NCI-H1417 treated with DMSO at 0.1 percent for 48 hours (cell line): Measurements from ENCODE around the gene RXFP2.

Experiments
- DNase-seq: peaks from one replicate; lab custom pipeline; 2025; lab: John Stamatoyannopoulos, UW

RXFP2 gene

DNA sequence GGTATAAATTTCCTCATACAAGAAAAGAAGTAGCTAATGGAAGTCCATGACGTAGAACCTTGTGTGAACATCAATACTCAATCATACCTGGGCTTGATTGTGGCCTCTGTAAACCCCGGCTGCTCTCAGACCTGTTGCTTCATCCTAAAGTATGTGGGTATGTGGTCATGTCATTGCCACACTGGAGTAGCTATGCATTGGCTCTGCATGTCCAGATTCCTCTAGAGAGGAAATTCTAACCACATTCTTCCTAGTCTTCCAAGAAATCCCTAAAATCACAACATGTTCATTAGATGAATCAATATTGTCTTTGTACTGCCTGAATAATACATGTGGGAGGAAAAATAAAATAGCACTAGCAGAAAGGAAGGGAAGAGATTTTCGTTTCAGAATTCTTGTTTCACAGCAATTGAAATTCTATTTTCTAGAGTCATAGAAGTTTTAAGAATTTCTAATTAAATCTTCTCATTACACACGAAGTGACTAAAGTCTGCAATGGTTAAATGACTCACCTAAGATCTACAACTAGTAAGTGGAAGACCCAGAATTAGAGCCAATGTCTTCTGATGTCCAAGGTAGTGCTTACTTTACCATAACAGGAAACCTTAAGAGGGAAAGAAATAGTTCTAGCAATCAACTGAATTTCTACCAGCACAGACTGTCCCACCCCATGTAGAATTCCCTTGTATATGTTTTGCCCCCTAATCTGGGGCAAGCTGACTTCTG lies 28.0 kb downstream of the RXFP2 start:
- DNase-seq, result no peak

DNA sequence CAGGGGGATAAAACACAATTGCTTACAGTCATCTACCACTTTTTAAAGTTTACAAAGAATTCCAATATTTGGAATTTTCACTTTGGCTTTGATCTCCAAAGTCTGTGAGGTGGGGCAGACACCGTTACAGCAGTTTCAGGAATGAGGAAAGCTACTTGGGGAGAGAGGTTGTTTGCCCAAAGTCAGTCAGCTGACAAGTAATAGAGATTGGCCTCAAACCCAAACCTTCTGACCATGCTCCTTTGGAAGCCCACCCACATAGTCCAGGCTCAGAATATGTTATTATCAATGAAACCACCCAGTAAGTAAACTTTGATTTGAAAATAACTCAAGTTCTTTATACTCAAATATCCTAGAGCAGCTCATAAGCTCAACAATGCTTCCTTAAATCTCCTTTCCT lies 29.0 kb downstream of the RXFP2 start:
- DNase-seq, result no peak

DNA sequence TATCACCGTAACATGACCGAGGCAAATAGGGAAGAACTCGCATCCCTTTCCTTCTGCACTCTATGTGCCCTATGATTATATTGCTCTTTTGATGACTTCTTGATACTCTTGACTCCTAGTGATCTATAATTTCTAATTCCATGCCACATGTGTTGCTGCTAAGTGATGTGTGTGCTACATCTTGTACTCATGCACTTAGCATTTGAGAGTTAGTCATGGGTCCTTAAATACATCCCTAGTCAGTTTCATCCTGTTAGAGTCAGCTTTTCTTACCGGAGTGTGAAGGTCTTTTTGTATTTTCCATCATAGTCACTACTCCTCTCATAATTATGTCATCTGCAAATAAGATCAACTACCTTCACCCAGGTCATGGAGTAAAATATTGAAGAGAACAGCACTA lies 30.2 kb downstream of the RXFP2 start:
- no peak for DNase-seq

DNA sequence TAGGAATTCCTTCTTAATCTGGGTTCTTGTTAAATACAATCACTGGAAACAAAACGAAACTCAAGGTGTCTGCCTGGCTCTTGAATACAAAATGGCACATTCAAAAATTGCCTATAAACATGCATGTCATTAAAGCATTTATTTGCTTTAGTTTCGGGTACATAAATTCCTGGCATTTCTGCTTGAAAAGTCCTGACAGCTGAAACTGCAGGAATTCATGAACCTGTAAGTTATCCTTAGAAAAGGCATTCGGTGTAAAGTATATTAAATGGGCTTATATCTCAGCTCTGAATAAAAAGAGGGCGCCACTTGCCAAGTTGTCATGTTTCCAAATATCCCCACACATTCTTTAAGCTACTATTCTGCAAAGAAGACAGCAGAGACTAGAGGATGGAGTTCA lies 32.9 kb downstream of the RXFP2 start:
- no peak for DNase-seq

DNA sequence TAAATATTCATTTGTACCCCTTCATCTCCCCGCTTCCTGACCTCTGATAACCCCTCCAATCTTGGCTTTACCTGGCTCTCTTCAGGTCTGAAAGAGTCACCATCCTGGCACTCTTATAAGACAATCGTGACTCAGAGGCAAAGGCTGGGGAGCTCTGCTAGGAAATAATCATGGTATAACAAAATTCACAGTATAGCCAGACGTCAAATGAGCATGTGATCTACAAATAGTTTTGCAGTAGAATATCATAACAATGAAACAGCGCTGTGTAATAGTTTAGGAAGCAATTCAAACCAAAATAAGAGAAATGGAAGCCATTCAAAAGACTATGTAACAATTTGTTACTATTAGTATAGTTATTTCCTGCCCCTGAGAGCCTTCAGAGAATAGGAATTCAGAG lies 34.2 kb downstream of the RXFP2 start:
- DNase-seq, result no peak

DNA sequence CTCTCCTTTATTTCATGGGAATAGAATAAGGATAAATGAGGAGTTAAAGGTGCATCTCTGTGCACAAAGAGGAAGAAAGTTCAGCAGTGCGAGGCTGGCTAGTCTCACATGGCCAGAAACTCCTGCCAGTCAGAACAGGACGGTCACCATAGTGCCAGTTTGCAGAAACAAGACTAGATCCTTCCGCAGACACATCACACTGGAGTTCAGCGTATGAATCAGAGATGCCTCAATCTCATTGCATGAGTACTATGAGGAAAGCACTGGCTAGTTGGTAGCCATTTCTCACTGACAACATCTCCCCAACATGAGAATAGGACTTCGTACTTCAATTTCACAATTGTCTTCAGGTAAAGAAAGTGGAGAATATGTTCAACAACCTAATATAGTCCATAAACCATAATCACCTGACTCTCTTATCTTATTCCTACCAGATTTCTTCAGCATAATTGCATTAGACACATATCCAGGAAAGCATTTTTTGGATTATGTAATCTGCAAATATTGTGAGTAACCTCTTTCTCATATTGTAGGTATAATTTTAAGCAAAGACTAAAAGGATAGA lies 34.9 kb downstream of the RXFP2 start:
- no peak for DNase-seq

DNA sequence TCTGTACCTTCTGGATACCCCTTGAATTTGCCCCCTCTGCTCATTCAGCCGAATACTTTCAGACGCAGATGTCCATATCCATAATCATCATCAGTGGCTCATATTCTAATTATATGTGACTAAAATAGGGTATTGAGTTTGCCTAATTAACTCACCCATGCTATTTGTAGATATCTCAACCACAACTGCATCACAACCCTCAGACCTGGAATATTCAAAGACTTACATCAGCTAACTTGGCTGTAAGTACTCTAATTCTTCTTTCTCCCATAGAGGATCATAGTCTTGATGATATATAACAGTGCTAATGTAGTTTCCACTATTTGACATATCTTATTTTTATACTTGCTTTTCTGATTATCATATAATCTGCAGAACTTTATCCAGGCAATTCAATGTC lies 35.8 kb downstream of the RXFP2 start:
- no peak for DNase-seq

DNA sequence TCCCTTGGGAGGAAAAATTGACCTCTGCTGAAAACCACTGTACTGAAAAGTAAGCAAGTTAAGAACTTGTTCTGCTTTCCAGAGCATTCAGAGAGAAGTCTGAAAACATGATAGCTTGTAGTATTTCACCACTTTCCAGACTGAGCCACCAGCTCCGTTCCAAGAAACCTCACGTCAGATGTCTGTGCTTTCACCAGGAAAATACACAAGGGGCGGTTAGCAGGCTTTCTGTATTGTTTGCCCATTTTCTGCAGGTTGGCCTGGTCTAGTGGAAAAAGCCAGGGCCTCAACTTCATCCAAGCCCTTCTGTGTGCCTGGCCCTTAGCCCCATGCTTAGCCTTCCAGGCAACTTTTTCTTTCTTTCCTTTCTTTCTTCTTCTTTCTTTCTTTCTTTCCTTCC lies 36.4 kb downstream of the RXFP2 start:
- DNase-seq, result no peak

DNA sequence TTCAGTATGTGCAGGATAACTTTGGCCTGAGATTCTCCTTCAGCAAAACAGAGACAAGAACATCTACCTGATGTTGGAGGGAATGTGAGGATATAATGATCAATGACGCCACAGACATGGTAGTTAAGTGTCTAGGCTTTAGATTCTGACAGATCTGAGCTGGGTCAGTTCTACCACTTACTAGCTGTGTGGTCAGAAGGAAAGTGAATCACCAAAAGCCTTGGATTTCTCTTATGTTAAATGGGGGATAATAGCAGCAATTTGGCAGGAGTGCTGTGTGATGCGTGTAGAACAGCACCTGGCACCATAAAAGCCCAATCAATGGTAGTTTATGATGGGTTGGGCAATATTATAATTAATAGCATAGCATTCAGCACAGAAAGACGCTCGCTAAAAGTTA lies 41.7 kb downstream of the RXFP2 start:
- no peak for DNase-seq

DNA sequence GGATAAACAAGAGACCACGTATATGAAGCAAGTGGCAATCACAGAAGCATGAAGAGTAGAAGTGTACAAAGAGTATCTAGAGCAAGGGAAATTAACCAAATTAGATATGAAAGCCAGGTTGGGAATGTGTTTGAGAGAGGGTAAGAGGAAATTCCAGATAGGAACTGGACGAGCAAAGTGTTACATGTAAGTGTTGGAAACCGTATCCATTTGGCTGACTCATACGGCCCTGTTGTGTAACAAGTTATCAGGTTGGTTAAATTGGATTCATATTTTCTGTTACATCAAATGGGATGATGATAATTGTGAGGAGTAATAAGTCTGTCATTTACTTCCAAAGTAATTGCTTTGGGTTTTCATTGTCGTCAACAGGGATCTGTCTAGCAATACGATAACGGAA lies 46.7 kb downstream of the RXFP2 start:
- DNase-seq, result no peak

DNA sequence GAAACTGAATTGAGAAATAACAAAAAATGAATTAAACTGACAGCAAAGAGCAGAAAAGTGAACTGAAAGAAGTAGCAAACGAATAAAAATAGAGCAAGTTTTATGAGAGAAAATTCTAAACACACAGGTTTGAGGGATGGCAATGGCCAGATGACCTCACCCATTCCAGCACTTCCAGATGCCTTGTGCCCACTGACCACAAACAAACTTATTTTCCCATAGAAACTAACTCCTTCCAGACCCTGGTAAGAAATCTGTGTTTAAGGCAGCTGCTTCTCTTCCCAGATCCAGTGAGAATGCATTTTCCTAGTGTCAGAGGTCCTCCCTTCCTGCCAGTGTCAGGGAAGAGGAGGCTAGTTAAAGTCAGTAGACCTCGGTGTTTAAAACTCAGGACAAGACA lies 51.7 kb downstream of the RXFP2 start:
- DNase-seq, result no peak

DNA sequence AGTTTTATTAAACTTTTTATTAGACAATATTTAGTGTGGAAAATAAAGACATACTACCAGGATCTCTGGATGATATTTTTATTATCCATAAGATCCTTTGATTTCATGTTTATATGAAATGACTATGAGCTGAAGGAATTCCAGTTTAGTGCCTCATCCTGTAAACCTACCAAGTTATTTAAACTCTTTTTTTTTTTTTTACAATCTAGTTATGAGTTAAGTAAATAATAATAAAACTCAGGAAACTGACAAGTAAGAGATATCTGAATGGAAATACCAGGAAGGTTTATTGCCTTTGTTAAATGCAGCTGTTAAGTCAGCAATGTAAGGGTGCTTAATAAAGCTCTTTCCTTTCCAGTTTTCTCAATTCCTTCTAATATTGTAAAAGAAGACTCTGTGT lies 53.9 kb downstream of the RXFP2 start:
- no peak for DNase-seq

DNA sequence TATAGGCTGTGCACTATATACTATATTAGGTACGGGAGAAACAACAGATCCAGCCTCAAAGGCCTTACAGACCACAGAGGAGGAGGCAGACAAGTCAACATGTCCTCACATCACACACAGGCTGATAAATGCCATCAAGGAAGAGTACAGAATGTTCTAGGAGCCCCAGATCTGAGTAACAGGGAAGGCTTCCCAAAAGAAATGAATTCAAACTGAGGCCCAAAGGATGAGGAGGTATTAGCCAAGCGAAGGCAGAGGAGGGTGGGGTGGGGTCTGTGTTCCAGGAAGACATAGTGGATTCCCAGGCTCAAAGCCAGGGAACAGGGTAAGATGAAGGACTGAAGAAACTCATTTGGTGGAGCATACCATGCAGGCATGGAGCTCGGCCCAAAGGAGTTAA lies 55.1 kb downstream of the RXFP2 start:
- DNase-seq, result no peak

DNA sequence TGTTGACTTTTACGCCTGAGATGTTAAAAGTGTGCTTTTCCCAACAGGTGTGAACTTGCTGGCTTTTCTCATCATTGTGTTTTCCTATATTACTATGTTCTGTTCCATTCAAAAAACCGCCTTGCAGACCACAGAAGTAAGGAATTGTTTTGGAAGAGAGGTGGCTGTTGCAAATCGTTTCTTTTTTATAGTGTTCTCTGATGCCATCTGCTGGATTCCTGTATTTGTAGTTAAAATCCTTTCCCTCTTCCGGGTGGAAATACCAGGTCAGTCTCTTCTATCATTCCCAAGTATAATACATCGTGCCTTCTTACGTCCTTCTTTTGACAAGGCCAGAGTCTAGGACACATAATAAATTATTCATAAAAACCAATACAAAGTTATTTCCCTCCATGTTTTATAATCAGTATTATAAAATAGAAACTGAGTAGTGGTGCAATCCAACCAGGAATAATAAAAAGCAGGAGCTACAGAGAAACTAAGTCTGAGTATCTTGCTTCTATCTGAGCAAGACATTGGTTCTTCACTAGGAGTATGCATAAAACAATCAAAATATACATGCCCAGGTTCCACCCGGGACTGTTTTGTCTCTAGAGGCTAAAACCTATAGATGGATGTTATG lies 57.9 kb downstream of the RXFP2 start:
- DNase-seq, result no peak

DNA sequence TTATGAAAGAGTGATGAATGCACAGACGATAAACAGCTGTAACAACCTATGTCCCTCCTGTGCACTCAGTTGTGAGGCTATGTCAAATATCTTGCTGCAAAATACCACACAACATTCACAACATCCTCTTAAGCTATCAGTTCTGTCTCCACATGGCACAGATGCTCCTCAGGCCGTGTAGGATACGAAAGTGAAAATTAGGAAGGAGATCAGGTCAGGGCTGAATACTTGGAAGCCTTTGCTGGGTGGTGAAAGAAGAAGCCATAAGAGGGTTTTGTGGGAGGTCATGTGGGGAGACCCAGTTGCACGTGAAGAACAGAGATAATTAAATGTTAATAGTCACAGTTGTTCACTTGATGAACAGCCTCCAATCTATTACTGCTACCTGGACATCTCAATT lies 58.9 kb downstream of the RXFP2 start:
- no peak for DNase-seq

DNA sequence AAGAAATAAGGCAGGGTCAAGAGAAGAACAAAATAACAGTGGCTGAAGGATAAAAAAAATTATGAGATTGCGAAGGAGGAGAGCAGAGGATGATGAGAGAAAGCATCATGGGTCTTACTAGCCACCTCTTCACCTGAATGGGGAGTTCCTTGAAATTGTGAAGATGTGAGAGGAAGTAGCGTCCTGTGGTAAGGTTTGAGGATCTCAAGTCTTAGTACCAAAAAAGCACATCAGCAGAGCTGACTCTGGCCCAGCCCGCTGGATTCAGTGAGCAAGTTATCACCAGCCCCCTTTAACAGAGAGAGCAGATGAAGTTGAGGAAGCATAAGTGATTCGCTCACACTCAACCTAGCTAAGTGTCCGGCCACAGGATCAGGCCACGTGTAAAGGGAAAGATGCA lies 61.8 kb downstream of the RXFP2 start:
- no peak for DNase-seq

DNA sequence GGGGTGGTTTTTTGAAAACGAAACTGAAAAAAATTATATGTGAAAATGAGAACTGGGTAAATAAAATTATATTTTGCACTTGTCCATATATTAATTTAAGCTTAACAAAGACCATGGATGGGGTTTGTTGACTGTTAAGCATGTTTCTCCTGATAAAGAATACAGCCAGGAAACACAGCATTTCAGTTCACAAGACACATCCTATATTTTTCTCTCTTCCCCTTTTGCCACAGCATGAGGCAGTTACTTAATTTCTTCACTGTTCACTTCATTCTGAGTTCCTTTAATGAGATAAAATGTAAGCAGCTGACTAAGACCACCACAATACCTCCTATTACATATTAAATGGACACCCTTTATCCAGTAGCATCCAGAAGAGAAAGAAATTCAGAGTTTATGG lies 64.0 kb downstream of the RXFP2 start:
- no peak for DNase-seq

DNA sequence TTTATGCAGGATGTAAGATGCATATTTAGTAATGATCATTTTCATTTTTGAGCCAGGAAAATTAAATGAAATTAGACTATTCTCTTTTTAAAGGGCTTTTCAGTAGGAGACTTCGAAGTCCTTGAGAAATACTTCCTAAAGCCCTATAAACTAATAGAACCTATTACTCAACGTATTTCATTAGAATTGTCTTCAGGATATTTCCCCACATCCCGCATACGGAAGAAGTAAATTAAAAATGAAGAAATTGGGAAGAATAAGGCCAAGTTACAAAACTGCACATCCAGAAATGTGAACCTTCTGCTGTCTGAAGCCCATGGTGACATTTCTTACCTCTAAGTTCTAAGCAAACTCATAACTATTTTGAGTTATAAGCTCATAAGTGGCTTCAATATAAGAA lies 66.5 kb downstream of the RXFP2 start:
- no peak for DNase-seq

DNA sequence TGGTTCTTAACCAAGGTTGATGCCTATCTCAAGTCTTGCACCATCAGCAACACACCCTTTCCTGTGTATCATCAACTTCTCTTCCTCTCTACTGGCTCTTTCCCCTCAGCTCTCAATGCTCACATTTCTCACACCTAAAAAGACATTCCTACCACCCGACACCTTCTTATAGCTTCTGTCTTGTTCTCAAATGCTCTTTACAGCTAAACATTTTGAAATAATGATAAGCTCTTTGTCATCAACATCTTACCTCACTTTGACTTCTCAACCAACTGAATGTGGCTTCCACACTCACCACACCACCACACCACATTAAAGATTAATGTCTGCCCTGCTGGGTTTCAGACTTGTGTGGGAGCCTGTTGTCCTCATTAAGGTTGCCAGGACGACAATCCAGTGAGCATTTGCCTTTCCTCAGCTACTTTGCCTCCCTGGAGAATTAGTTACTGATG lies 67.8 kb downstream of the RXFP2 start:
- DNase-seq, result no peak

DNA sequence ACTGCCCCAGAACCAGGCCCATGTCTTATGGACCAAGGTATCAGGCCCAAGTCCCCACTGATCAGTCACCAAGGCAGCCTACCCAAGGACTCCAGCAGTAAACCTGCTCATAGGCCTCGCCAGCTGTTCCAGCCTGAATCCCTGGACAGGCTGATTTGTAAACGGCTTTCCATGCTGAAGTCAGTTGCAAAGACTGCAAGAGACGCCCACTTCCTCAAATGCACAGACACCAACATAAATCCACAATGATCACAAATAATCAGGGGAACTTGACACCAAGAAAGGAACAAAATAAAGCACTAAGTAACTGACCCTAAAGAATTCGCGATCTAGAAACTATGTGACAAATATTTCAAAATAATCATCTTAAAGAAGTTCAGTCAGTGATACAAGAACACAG lies 75.2 kb downstream of the RXFP2 start:
- no peak for DNase-seq

DNA sequence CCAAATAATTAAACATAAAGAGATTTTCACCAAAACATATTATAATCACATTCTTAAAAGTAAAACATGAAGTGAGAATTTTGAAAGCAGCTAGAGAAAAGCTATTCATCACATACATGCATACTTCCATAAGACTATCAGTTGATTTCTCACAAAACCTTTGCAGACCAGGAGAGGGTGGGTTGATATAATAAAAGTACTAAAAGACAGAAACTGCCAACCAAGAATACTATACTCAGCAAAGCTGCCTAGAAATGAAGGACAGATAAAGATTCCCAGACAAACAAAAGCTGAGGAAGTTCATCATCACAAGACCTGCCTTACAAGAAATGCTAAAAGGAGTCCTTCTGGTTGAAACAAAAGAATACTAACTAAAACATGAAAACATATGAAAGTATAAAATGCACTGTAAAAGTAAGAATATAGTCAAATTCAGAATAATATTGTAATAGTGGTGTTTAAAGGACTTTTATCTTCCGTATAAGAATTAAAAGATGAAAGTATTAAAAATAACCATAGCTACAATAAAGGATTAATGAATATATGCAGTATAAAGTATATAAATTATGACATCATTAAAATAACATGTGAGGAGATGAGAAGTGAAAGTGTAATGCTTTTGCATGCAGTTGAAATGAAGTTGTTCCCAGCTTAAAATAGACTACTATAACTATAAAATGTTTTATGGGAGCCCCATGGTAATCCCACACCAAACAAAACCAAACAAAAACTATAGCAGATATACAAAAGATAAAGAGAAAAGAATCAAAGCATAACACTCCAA lies 76.2 kb downstream of the RXFP2 start:
- no peak for DNase-seq

DNA sequence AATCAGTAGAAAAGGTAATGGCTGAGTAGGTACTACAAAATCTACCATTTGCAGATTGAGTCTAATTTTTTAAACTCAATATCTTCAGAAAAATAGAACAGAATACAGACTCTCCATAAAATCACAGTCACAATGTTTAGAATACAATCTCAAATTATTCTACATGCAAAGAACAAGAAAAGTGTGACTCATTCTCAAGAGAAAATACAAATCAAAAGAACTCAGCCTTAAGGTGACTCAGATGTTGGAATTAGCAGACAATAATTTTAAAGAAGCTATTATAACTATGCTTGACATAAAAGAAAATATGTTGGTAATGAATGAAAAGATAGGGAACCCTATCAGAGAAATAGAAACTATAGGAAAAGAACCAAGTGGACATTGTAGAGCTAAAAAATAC lies 78.9 kb downstream of the RXFP2 start:
- no peak for DNase-seq
